Measurements from ENCODE around the gene GPATCH1. TPM values are rescaled to one million over a fixed set of nuclear protein-coding genes. Genes with fewer than 3 reads are reported as not detected.
"Not testable (repeated sequence)": the region's sequence is repeated elsewhere in the genome, so short reads cannot be mapped to it uniquely, and the experiment has no call there.

Gene GPATCH1, protein sequence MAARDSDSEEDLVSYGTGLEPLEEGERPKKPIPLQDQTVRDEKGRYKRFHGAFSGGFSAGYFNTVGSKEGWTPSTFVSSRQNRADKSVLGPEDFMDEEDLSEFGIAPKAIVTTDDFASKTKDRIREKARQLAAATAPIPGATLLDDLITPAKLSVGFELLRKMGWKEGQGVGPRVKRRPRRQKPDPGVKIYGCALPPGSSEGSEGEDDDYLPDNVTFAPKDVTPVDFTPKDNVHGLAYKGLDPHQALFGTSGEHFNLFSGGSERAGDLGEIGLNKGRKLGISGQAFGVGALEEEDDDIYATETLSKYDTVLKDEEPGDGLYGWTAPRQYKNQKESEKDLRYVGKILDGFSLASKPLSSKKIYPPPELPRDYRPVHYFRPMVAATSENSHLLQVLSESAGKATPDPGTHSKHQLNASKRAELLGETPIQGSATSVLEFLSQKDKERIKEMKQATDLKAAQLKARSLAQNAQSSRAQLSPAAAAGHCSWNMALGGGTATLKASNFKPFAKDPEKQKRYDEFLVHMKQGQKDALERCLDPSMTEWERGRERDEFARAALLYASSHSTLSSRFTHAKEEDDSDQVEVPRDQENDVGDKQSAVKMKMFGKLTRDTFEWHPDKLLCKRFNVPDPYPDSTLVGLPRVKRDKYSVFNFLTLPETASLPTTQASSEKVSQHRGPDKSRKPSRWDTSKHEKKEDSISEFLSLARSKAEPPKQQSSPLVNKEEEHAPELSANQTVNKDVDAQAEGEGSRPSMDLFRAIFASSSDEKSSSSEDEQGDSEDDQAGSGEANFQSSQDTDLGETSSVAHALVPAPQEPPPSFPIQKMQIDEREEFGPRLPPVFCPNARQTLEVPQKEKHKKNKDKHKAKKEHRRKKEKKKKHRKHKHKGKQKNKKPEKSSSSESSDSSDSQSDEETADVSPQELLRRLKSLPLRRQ
- 1 to 10 TPM; 7.9 to 8.9 TPM for total RNA-seq
- 10 to 100 TPM in 1 of 2 donors, 1 to 10 TPM in 1; 3.8 to 10.6 TPM for polyA plus RNA-seq
- long read RNA-seq, donor 1, transcript GPATCH1-201 (20 exons, 3,492 nt) = major isoform, 7 of 47 reads
- long read RNA-seq, donor 1, partial matches to known transcripts = 33 of 47 reads
- long read RNA-seq, donor 1, other reads (novel, unspliced or antisense) = 7 of 47 reads
- long read RNA-seq, donor 2, transcript GPATCH1-201 (20 exons, 3,492 nt) = major isoform, 5 of 12 reads
- long read RNA-seq, donor 2, partial matches to known transcripts = 5 of 12 reads
- long read RNA-seq, donor 2, other reads (novel, unspliced or antisense) = 2 of 12 reads

DNA sequence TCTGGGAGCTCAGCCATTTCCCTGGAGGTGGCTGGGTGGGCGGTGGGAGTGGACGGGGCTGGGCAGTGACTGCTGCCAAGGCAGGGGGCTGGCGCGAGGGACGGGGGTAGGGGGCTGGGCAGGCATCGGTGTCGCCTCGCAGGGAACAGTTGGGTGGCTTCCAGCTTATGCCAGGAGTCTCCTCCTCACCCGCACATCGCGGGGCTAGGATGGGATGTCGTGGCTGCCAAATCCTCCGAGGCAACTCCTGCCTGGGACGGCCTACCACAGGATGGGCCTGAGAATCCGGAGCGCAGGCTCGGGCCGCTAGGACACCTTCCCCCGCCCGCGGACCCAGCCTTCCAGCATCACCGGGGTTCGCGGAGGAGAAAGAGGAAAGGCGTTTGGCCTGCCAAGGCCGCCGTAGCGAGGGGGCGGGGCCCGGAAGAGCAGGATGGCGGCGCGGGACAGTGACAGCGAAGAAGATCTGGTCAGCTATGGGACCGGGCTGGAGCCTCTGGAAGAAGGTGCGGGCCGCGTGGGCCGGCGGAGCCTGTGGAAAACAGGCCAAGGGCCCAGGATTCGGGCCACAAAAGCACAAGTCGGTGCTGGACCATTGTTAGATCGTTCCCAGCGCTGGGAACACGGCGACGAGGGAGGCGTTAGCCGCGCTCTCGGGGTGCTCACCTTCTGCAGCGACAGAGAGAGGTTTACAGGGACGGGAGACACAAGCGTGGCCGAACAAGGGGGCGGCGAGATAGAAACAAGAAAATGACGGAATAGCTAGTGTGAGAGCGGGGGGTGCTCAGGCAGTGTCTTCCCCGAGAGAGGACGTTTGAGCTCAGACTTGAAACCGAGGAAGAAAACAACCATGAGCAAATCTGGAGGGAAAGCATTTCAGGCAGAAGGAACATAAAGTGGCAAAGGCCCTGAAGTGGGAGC lies at the start of gene GPATCH1:
TSS of gene GPATCH1 (plus strand) at position 421 of the 921 bp plus-strand sequence. CDS start at position 434, 13 bp downstream.
- Histone ChIP-seq H3K4me1 (ENCODE audit: control insufficient read depth in 1 of 2, insufficient read depth in 2 of 2, low read length in 2 of 2) (peaks cover 4 to 5% of the 10 kb centered on the region in 2 donors), H3K4me3 (ENCODE audit: low read length in 2 of 2) (peak within 1 kb of the TSS; percentile 55 to 84), H3K27me3 (ENCODE audit: control insufficient read depth in 1 of 2, insufficient read depth in 2 of 2, low read length in 1 of 2) (no peaks in the 10 kb centered on the region), H3K27ac (ENCODE audit: low read depth in 1 of 2, low read length in 2 of 2) (no peak within 1 kb of the TSS), H3K36me3 (ENCODE audit: control insufficient read depth in 1 of 2, insufficient read depth in 2 of 2, low read length in 1 of 2) (no peaks in the 10 kb centered on the region), H3K9me3 (ENCODE audit: control insufficient read depth, low read length) (no peaks in the 10 kb centered on the region)
- WGBS, 2 donors = 1% methylated on average over 62 of the region's 62 CpGs
- ATAC-seq (ENCODE audit: low FRiP score) (peak; percentile 95), DNase-seq (peak; percentile 90 to 96)
- intact Hi-C loops (cut with DNase I) = loop anchor here (5.0 to 10.0 kb wide), 2 partner anchors 106 to 109 kb away; partner anchors contain the start of genes CEP89 (in 2 of the 2) and FAAP24 (in 2 of the 2)

DNA sequence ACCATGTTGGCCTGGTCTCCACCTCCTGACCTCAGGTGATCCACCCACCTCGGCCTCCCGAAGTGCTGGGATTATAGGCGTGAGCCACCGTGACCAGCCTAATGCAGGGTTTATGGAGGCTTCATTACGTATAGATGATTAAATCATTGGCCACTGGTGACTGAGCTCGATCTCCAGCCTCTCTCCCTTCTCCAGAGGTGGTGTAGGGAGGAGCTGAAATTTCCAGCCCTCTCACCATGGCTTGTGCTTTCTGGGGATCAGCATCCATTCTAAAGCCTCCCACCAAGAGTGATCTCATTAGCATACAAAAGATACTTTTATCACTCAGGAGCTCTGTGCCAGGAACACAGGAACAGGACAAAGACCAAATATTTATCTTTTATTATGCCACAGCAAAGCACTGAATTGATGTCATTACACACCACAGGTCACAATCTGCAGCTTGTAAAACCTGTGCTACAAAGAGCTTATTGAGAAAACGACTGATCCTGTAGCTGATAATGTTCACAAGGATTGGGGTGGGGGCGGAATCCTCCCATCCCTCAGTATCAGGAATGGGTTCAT lies 48.7 kb upstream of the GPATCH1 start:
- 79 to 81% methylated on average over 8 of the region's 8 CpGs for WGBS, 2 donors
- ATAC-seq (ENCODE audit: low FRiP score) (no peak), DNase-seq (no peak)
- Histone ChIP-seq H3K27me3 (ENCODE audit: control insufficient read depth in 1 of 2, insufficient read depth in 2 of 2, low read length in 1 of 2) (no peaks in the 10 kb centered on the region), H3K4me3 (ENCODE audit: low read length in 2 of 2) (no peak overlapping the region), H3K36me3 (ENCODE audit: control insufficient read depth in 1 of 2, insufficient read depth in 2 of 2, low read length in 1 of 2) (no peaks in the 10 kb centered on the region), H3K4me1 (ENCODE audit: control insufficient read depth in 1 of 2, insufficient read depth in 2 of 2, low read length in 2 of 2) (no peaks in the 10 kb centered on the region), H3K9me3 (ENCODE audit: control insufficient read depth, low read length) (peaks cover 1% of the 10 kb centered on the region), H3K27ac (ENCODE audit: low read depth in 1 of 2, low read length in 2 of 2) (no peak overlapping the region)
- intact Hi-C loops (cut with DNase I) = no loop called here

DNA sequence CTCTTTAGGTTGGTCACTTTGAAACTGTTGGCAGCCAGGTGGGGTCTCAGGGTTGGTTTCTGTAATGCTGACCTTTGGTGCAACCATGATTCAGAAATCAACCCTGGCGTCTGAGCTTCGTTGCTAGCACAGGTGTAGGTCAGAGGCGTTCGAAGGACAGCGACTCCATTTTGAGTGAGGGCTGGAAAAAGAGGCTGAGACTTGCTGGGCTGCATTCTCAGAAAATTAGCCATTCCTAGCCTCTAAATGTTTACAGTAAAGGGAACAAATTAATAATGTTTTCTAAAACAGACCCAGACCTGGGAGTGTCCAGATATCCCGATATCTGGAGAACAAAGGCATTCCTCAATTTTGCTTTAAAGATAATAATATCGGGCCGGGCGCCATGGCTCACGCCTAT lies 45.5 kb upstream of the GPATCH1 start:
- Histone ChIP-seq H3K27ac (ENCODE audit: low read depth in 1 of 2, low read length in 2 of 2) (no peak overlapping the region), H3K4me3 (ENCODE audit: low read length in 2 of 2) (no peak overlapping the region), H3K27me3 (ENCODE audit: control insufficient read depth in 1 of 2, insufficient read depth in 2 of 2, low read length in 1 of 2) (no peaks in the 10 kb centered on the region), H3K4me1 (ENCODE audit: control insufficient read depth in 1 of 2, insufficient read depth in 2 of 2, low read length in 2 of 2) (no peaks in the 10 kb centered on the region), H3K9me3 (ENCODE audit: control insufficient read depth, low read length) (no peaks in the 10 kb centered on the region), H3K36me3 (ENCODE audit: control insufficient read depth in 1 of 2, insufficient read depth in 2 of 2, low read length in 1 of 2) (no peaks in the 10 kb centered on the region)
- intact Hi-C loops (cut with DNase I) = no loop called here
- no peak for ATAC-seq (ENCODE audit: low FRiP score)
- DNase-seq = no peak
- WGBS, 2 donors = 96 to 97% methylated on average over 10 of the region's 10 CpGs

DNA sequence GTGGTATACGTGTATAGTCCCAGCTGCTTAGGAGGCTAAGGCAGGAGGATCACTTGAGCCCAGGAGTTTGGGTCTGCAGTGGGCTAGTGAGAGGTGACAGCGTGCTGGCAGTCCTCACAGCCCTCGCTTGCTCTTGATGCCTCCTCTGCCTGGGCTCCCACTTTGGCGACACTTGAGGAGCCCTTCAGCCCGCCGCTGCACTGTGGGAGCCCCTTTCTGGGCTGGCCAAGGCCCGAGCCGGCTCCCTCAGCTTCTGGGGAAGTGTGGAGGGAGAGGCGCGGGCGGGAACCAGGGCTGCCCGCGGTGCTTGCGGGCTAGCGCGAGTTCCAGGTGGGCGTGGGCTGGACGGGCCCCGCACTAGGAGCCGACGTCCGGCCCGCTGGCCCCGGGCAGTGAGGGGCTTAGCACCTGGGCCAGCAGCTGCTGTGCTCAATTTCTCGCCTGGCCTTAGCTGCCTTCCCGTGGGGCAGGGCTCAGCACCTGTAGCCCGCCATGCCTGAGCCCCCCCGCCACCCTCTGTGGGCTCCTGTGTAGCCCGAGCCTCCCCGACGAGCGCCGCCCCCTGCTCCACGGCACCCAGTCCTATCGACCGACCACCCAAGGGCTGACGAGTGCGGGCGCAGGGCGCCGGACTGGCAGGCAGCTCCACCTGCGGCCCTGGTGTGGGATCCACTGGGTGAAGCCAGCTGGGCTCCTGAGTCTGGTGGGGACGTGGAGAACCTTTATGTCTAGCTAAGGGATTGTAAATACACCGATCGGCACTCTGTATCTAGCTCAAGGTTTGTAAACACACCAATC lies 44.4 kb upstream of the GPATCH1 start:
- H3K4me1 ChIP-seq (ENCODE audit: control insufficient read depth in 1 of 2, insufficient read depth in 2 of 2, low read length in 2 of 2); DNase-seq; ATAC-seq (ENCODE audit: low FRiP score); H3K27me3 ChIP-seq (ENCODE audit: control insufficient read depth in 1 of 2, insufficient read depth in 2 of 2, low read length in 1 of 2); H3K4me3 ChIP-seq (ENCODE audit: low read length in 2 of 2); H3K27ac ChIP-seq (ENCODE audit: low read depth in 1 of 2, low read length in 2 of 2); H3K36me3 ChIP-seq (ENCODE audit: control insufficient read depth in 1 of 2, insufficient read depth in 2 of 2, low read length in 1 of 2); H3K9me3 ChIP-seq (ENCODE audit: control insufficient read depth, low read length); intact Hi-C loops (cut with DNase I): not testable (repeated sequence)
- 97% methylated on average over 42 to 45 of the region's 45 CpGs for WGBS, 2 donors

DNA sequence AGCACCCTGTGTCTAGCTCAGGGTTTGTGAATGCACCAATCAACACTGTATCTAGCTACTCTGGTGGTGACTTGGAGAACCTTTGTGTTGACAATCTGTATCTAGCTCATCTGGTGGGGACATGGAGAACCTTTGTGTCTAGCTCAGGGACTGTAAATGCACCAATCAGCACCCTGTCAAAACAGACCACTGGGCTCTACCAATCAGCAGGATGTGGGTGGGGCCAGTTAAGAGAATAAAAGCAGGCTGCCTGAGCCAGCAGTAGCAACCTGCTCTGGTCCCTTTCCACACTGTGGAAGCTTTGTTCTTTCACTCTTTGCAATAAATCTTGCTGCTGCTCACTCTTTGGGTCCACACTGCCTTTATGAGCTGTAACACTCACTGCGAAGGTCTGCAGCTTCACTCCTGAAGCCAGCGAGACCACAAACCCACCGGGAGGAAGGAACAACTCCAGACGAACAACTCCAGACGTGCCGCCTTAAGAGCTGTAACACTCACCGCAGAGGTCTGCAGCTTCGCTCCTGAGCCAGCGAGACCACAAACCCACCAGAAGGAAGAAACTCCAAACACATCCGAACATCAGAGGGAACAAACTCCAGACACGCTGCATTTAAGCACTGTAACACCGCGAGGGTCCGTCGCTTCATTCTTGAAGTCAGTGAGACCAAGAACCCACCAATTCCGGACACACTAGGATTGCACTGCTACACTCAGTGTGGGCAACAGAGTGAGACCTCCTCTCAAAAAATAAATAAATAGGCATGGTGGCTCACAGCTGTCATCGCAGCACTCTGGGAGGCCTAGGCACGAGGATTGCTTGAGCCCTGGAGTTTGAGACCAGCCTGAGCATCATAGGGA lies 43.6 kb upstream of the GPATCH1 start:
- H3K4me1 ChIP-seq (ENCODE audit: control insufficient read depth in 1 of 2, insufficient read depth in 2 of 2, low read length in 2 of 2); ATAC-seq (ENCODE audit: low FRiP score); H3K4me3 ChIP-seq (ENCODE audit: low read length in 2 of 2); intact Hi-C loops (cut with DNase I); H3K9me3 ChIP-seq (ENCODE audit: control insufficient read depth, low read length); H3K27me3 ChIP-seq (ENCODE audit: control insufficient read depth in 1 of 2, insufficient read depth in 2 of 2, low read length in 1 of 2); H3K36me3 ChIP-seq (ENCODE audit: control insufficient read depth in 1 of 2, insufficient read depth in 2 of 2, low read length in 1 of 2); H3K27ac ChIP-seq (ENCODE audit: low read depth in 1 of 2, low read length in 2 of 2); DNase-seq: not testable (repeated sequence)
- 88 to 89% methylated on average over 17 to 18 of the region's 18 CpGs for WGBS, 2 donors

DNA sequence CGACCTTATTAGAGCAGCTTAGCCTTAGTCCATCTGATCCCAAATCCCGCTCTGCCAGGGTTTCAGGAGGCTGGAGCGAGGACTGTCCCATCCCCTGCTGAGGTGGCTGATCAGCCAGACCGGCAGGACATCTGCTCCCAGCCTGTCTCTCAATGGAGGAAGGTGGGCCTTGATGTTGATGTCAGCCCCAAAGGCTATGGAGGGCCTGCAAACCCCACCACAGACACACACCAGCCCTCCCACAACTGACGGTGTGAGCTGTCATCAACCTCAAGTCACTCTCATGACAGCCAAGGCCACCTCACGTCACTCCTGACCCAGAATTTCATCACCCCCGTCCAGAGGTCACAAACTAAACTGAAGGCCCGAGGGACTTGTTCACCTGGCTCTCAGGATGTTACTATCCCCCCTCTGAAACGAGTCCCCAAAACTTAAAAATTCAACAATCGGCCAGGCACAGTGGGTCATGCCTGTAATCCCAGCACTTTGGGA lies 41.8 kb upstream of the GPATCH1 start:
- ATAC-seq (ENCODE audit: low FRiP score) (no peak), DNase-seq (no peak)
- WGBS, 2 donors = 87 to 89% methylated on average over 10 of the region's 10 CpGs
- H3K27me3 ChIP-seq (ENCODE audit: control insufficient read depth in 1 of 2, insufficient read depth in 2 of 2, low read length in 1 of 2) = no peaks in the 10 kb centered on the region
- no peak overlapping the region for H3K4me3 ChIP-seq (ENCODE audit: low read length in 2 of 2)
- no peaks in the 10 kb centered on the region for H3K4me1 ChIP-seq (ENCODE audit: control insufficient read depth in 1 of 2, insufficient read depth in 2 of 2, low read length in 2 of 2)
- H3K27ac ChIP-seq (ENCODE audit: low read depth in 1 of 2, low read length in 2 of 2) = no peak overlapping the region
- H3K36me3 ChIP-seq (ENCODE audit: control insufficient read depth in 1 of 2, insufficient read depth in 2 of 2, low read length in 1 of 2) = no peaks in the 10 kb centered on the region
- H3K9me3 ChIP-seq (ENCODE audit: control insufficient read depth, low read length) = no peaks in the 10 kb centered on the region
- intact Hi-C loops (cut with DNase I) = no loop called here

All from aorta (tissue), 5 donors.